Islet precursor cell (in vitro differentiated cells): ENCODE results near the gene RAB9A.

Source experiments
- DNase-seq: peaks from one replicate; pipeline ENCODE4 v3.0.0-alpha.2; 2018

RAB9A gene

GRCh38 chrX:13752141-13752540 lies 63.2 kb downstream of the RAB9A start:
- DNase-seq: no peak

- DNase-seq: no peak
Observed at GRCh38 chrX:13752646-13753045, 63.7 kb downstream of the RAB9A start.

- no peak for DNase-seq
Observed at GRCh38 chrX:13754765-13755164, 65.8 kb downstream of the RAB9A start.

GRCh38 chrX:13755254-13755653 lies 66.3 kb downstream of the RAB9A start:
- no peak for DNase-seq

GRCh38 chrX:13756381-13756780 lies 67.5 kb downstream of the RAB9A start:
- no peak for DNase-seq

GRCh38 chrX:13759152-13759718 lies 70.3 kb downstream of the RAB9A start:
- no peak for DNase-seq
